Stimulated activated CD8-positive, alpha-beta memory T cell treated with anti-CD3 and anti-CD28 coated beads, Interleukin-15, amount 100 ng/mL, for 24 hours (primary cell): ENCODE results near the gene PPM1M.

ENCODE experiments used
- DNase-seq: peaks from one replicate; pipeline ENCODE4 v3.0.0-alpha.2; 2020; ENCODE audit warnings: low read depth

PPM1M gene

GRCh38 chr3:52245322-52246263 is at the start of gene PPM1M:
TSS of gene PPM1M (plus strand) at chr3:52245759. CDS start at chr3:52245825, 66 bp downstream.
- DNase-seq, result no peak

GRCh38 chr3:52195823-52196331 is 49.7 kb upstream of the PPM1M start:
- DNase-seq, result no peak

- DNase-seq, result no peak
These were observed 48.6 kb upstream of the PPM1M start for GRCh38 chr3:52196977-52197376.

DNA sequence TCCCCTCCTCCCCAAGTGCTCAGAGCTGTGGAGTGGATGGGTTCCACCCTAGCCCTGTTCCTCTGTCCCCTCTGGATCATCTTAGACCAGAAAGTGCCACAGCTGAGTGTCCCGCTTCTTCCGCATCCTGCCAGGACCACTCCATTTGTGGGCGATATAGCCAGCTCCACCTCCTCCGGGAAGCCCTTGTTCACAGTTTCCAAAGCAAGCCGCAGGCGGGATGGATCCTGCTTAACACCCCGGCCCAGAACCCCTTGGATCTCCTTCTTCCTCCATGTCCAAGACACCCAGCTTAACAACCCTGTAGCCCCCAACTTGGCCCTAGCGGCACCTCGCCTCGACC is 48.1 kb upstream of the PPM1M start:
- DNase-seq, result no peak

DNA sequence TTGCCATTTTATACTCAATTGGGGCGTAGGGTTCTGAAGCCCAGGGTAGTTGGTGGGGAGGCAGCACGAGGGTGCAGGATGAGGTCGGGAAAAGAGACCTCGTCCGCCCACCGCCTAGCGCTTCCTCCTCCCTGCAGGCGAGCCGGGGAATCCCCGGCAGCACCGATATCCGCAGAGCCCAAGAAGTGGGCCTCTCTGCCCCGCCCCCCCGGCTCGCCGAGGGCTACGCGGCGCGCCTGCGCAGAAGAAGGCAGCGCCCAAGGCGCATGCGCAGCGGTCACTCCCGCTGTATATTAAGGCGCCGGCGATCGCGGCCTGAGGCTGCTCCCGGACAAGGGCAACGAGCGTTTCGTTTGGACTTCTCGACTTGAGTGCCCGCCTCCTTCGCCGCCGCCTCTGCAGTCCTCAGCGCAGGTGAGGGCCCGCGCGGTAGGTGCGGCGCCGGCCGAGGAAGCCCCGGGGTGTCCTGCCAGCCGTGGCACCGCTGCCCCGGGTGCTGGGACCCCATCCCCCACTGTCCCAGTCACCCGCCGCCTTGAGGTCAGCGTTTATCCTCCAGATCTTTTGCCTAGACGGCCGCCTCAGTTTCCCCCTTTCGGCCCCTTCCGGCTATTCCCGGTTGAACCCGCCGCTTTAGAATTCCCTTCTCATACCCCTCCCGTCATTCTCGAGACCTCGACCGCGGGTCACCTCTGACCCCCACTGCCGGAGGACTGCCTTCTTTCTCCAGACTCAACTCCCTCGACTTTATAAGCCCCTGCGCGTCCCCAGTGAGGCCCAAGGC is 47.5 kb upstream of the PPM1M start, which contains the start of gene ALAS1:
Gene ALAS1, plus strand, starts transcription at position 319 of the 784 bp plus-strand sequence. CDS start 1,082 bp downstream, outside the sequence.
- DNase-seq, result peak; percentile 95

DNA sequence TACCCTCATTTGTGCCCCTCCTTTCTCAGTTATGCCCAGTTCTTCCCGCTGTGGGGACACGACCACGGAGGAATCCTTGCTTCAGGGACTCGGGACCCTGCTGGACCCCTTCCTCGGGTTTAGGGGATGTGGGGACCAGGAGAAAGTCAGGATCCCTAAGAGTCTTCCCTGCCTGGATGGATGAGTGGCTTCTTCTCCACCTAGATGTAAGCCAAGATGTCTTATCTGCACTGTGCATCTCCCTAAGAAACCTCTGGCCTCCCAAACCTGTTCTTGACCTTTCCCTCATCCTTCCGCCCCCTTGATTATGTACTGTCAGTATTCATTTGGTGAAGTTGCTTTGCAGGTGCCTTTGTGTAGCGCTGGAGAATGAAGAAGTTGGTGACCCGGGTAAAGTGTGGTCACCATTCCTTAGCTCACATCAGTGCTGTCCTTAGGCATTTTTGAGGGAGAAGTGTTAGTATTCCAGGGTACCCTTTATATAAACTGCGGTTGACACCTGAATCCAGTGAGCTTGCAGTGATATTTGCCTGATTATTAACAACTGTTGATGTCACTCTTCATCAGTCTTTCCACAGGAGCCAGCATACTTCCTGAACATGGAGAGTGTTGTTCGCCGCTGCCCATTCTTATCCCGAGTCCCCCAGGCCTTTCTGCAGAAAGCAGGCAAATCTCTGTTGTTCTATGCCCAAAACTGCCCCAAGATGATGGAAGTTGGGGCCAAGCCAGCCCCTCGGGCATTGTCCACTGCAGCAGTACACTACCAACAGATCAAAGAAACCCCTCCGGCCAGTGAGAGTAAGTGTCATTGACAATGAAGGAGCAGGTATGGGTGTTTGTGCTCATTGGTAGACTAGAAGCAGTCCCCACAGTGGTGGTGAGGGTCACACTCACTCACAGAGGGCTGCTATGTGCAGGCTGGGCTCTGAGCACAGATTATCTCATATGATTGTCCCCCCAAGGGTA is 46.6 kb upstream of the PPM1M start:
- no peak for DNase-seq

- DNase-seq, result no peak
These were observed 44.4 kb upstream of the PPM1M start for GRCh38 chr3:52200981-52201679.

- no peak for DNase-seq
These were observed 43.0 kb upstream of the PPM1M start for GRCh38 chr3:52202384-52203077.

GRCh38 chr3:52203701-52204100 is 41.9 kb upstream of the PPM1M start:
- DNase-seq, result no peak

DNA sequence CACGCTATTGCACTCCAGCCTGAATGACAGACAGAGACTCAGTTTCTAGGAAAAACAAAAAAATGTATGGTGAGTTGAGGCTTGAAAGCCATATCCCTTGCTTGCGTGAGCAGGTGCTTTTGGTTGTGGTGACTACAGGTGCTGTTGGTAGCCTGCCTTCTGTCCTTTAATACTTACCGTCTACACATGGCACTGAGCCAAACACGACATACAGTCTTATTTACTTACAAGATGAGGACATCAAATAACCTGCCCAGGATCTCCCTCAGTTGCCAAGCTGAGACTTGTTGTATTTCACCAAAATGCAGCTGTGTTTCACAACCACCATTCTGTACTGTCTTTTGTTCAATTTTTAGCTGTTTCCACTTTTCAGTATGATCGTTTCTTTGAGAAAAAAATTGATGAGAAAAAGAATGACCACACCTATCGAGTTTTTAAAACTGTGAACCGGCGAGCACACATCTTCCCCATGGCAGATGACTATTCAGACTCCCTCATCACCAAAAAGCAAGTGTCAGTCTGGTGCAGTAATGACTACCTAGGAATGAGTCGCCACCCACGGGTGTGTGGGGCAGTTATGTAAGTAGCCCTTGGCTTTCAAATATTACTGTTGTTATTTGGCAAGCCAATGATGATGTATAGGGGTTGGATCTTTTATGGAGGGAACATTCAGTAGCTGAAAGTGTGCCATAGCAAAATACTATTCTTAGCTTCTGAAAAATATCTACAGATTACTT is 41.1 kb upstream of the PPM1M start:
- DNase-seq, result no peak

DNA sequence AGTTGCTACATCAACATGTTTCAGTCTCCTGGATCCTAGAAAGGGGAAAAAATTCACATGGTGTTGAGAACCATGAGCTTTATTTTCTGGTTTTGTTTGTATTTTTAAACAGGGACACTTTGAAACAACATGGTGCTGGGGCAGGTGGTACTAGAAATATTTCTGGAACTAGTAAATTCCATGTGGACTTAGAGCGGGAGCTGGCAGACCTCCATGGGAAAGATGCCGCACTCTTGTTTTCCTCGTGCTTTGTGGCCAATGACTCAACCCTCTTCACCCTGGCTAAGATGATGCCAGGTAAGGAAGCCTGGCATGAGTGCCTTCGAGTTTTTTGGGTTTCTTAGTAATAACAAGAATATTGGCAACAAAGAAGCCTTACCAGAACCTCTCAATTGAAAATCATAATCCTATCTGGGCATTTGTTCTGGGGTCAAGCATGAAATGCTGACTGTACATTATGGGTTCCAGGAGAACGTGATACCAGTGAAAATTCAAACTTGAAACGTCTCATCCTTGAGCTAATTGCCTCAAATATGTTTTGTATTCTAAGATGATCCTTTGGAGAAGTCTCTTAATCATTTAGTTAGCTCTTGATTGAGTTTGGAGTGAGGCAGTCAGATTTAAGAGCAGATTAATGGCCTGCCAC is 39.7 kb upstream of the PPM1M start:
- no peak for DNase-seq

GRCh38 chr3:52208556-52208955 is 37.0 kb upstream of the PPM1M start:
- DNase-seq, result no peak

DNA sequence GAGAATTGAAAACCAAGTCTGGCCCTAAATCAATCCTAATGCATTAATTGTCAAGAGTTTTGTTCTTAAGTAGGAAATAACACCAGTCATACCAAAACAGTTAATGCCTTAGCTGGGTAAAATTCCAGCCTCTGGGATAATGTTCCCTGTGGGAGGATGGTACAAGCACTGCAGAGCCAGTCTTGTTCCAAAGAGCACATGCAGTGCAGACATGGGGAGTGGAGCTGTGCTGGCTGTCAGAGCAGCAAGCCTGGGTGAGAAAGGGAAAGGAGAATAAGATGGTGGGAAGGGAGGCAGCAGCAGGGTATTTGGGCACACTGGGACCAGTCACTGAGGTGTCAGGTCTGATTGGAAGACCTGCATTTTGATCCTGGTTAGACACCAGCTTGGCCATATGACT is 35.5 kb upstream of the PPM1M start:
- DNase-seq, result no peak

DNA sequence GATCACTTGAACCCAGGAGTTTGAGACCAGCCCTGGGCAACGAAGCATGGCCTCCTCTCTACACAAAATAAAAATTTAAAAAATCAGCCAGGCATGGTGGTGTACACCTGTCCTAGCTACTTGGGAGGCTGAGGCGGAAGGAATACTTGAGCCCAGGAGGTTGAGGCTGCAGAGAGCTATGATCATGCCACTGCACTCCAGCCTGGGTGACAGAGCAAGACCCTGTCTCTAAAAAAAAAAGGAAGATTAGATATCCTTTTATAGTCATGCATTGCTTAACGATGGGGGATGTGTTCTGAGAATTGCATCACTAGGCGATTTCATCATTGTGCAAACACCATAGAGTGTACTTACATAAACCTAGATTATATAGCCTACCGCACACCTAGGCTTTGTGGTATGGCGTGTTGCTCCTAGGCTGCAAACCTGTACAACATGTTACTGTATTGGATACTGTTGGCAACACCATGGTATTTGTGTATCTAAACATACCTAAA is 35.0 kb upstream of the PPM1M start:
- DNase-seq, result no peak

- DNase-seq, result no peak
These were observed 34.2 kb upstream of the PPM1M start for GRCh38 chr3:52211268-52211891.

- no peak for DNase-seq
These were observed 32.6 kb upstream of the PPM1M start for GRCh38 chr3:52213005-52213404.

DNA sequence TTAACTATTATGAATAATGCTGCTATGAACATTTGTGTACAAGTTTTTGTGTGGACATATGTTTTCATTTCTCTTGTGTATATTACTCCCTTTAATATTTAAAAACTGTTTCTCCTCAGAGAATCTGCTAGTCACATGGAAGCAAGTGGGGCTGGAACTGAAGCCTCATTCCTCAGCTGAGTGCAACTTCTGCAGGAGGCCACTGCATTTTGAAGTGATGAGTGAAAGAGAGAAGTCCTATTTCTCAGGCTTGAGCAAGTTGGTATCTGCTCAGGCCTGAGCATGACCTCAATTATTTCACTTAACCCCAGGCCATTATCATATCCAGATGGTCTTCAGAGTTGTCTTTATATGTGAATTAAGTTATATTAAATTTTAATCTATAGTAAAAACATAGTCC is 31.7 kb upstream of the PPM1M start:
- DNase-seq, result no peak

- DNase-seq, result no peak
These were observed 30.2 kb upstream of the PPM1M start for GRCh38 chr3:52215351-52215750.
